ENCODE results near the gene MVP.
A peak's percentile ranks its signal among the peaks of the same experiment; 100 is the strongest.
"Not testable (repeated sequence)": the region's sequence is repeated elsewhere in the genome, so short reads cannot be mapped to it uniquely, and the experiment has no call there.

The MVP gene

DNA sequence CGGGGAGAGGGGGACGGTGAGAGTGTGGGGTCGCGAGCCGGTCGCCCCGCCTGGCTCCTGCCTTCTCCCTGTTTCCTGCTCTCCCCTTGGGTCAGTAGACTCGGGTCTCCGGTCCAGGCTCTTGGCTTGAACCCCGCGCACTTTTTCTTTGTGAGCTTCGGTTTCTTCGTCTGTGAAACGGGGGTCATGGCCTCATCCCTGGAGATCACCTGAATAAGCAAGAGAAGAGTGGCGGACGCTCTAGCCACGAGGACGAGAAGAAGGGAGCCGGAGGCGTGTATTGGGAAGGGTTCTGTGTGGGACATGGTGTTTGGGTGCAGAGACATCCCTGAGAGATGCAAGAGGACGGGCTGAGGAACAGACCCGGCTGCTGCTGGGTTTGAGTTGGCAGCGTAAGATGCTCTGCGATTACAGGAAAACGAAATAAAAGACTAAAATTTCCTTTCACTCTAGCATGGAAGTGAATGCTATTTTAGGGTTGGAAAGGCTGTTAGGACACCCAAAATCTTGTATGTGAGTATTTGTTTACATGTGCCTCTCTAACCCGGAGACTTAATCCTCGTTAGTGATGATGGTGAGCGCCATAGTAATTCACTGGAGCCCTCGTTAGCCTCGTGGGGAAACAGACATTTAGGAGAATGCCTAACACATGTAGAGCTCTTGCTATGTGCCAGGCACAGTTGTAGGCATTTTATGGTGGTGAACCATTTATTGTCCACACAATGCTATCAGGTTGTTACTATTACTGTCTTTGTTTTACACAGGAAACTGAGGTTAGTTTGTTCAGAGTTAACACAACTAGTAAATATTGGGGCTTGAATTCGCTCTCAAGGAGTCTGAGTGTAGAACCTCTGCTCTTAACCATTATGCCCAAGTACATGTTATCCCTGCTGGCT is 29.1 kb upstream of the MVP start:
- Histone ChIP-seq H3K27ac (peak overlapping the region; percentile 68 to 87), H3K4me3 (peak overlapping the region; percentile 77 to 78), H3K4me1 (peaks cover 0 to 27% (median 16%) of the 10 kb centered on the region in 4 donors), H3K36me3 (no peaks in the 10 kb centered on the region), H3K9me3 (no peaks in the 10 kb centered on the region), H3K27me3 (no peaks in the 10 kb centered on the region)
- intact Hi-C loops (cut with DNase I; ENCODE audit: low total_unique reads): no loop called here
- no peak for DNase-seq
- TF ChIP-seq, protein P1, sequence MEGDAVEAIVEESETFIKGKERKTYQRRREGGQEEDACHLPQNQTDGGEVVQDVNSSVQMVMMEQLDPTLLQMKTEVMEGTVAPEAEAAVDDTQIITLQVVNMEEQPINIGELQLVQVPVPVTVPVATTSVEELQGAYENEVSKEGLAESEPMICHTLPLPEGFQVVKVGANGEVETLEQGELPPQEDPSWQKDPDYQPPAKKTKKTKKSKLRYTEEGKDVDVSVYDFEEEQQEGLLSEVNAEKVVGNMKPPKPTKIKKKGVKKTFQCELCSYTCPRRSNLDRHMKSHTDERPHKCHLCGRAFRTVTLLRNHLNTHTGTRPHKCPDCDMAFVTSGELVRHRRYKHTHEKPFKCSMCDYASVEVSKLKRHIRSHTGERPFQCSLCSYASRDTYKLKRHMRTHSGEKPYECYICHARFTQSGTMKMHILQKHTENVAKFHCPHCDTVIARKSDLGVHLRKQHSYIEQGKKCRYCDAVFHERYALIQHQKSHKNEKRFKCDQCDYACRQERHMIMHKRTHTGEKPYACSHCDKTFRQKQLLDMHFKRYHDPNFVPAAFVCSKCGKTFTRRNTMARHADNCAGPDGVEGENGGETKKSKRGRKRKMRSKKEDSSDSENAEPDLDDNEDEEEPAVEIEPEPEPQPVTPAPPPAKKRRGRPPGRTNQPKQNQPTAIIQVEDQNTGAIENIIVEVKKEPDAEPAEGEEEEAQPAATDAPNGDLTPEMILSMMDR (IDR thresholded peaks at IDR 0.05): no peak

DNA sequence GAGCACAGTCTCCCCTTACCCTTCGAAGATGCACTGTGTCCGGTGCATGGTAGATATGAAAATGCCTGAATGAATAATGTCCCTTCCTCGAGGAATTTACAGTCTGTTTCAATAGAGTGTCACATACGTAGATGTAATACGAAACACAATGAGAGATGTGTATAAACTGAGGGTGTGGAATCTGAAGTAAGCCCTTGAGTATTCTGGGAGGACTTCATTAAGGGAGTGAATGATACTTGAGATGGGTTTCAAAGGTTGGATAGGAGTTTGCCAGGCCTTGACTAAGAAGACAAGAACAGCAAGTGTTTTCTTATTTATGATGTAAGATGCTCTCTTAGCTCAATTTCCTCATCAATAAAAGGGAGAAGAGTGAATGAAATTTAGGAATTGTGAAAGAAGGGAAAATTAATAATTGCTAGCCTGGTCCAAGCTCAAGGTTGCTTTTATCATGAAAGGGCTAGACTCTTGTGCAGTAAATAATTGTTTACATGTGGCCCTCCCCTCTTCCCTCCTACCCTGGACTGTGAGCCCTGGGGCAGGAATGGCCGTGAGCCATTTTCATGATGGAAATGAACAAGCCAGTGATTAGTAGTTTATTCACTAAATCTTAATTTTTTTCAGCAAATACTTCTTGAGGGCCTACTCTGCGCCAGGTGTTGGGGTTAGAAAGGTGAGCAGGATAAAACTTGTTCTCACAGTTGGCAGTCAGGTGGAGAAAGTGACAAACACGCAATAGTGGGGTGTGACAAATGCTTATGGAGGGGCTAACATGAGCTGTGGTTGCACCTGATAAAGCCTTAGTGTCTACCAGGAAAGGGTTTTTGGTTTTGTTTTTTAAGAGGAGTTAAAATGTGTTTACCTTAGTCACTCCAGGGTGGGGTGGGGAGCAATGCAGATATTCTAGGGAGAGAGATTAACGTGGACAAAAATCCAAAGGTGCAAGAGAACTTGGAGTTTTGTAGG is 28.1 kb upstream of the MVP start:
- no peaks in the 10 kb centered on the region for H3K9me3 ChIP-seq
- TF ChIP-seq, protein P1 (IDR thresholded peaks at IDR 0.05): no peak
- no peaks in the 10 kb centered on the region for H3K27me3 ChIP-seq
- peaks cover 0 to 27% (median 16%) of the 10 kb centered on the region in 4 donors for H3K4me1 ChIP-seq
- intact Hi-C loops (cut with DNase I; ENCODE audit: low total_unique reads): no loop called here
- no peak overlapping the region for H3K27ac ChIP-seq
- H3K4me3 ChIP-seq: no peak overlapping the region
- peaks cover 0 to 8% (median 5%) of the 10 kb centered on the region in 3 donors for H3K36me3 ChIP-seq
- DNase-seq: no peak

DNA sequence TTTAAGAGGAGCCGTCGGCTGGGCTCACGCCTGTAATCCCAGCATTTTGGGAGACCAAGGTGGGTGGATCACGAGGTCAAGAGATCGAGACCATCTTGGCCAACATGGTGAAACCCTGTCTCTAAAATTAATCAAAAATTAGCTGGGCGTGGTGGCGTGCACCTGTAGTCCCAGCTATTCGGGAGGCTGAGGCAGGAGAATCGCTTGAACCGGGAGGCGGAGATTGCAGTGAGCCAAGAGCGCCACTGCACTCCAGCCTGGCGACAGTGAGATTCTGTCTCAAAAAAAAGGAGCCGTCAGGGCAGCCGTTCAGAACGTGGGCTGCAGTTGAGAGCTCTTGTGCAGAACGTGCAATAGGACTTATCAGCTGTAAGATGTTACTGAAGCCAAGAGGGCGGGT is 27.1 kb upstream of the MVP start:
- Histone ChIP-seq H3K4me1 (peaks cover 0 to 27% (median 16%) of the 10 kb centered on the region in 4 donors), H3K36me3 (peaks cover 0 to 18% (median 15%) of the 10 kb centered on the region in 3 donors)
- H3K27me3 ChIP-seq; H3K4me3 ChIP-seq; H3K27ac ChIP-seq; intact Hi-C loops (cut with DNase I; ENCODE audit: low total_unique reads); H3K9me3 ChIP-seq; DNase-seq: not testable (repeated sequence)

DNA sequence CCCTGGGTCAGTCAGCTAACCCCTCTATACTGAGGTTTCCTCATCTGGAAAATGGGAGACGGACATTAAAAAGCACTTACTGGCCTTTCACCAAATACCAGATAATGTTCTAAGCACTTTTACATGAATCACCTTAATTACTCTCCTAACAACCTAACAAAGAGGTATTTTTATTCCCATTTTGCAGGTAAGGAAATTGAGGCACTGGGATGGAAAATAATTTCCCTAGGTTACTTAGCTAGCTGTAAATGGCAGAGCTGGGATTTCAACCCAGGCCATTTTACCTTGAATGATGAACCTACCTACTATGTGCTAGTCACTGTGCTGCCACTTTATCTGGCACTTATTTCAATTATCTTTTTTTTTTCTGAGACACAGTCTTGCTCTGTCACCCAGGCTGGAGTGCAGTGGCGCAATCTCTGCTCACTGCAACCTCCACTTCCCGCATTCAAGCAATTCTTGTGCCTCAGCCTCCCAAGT is 26.0 kb upstream of the MVP start:
- Histone ChIP-seq H3K4me3 (no peak overlapping the region), H3K36me3 (peaks cover 10 to 29% (median 26%) of the 10 kb centered on the region in 3 donors), H3K27me3 (no peaks in the 10 kb centered on the region), H3K27ac (no peak overlapping the region), H3K4me1 (peaks cover 0 to 27% (median 16%) of the 10 kb centered on the region in 4 donors), H3K9me3 (no peaks in the 10 kb centered on the region)
- TF ChIP-seq, protein P1 (IDR thresholded peaks at IDR 0.05): no peak
- no peak for DNase-seq
- intact Hi-C loops (cut with DNase I; ENCODE audit: low total_unique reads): no loop called here

DNA sequence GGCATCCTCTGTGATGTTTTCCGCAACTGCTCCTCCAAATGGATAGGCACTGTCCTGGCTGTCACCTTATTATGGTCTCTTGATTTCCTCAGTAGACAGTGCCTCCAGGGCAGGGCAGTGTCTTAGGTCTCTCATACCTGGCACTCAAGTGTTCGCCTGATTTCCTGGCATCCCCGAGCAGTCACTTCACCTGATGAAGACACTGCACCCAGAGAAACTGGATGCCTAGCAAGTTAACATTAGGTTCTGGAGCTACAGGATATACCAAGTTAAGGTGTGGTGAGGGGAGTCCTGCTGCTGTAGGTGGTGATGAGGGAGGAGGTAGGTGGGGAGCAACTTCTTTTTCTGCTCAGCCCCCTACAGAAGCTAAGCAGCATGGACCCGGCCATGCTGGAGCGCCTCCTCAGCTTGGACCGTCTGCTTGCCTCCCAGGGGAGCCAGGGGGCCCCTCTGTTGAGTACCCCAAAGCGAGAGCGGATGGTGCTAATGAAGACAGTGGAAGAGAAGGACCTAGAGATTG is 17.8 kb upstream of the MVP start:
- Histone ChIP-seq H3K27ac (no peak overlapping the region), H3K36me3 (peaks cover 18 to 42% (median 30%) of the 10 kb centered on the region in 3 donors), H3K27me3 (no peaks in the 10 kb centered on the region), H3K9me3 (no peaks in the 10 kb centered on the region), H3K4me1 (peaks cover 0 to 15% (median 11%) of the 10 kb centered on the region in 4 donors), H3K4me3 (no peak overlapping the region)
- intact Hi-C loops (cut with DNase I; ENCODE audit: low total_unique reads): no loop called here
- TF ChIP-seq, protein P1 (IDR thresholded peaks at IDR 0.05): no peak
- no peak for DNase-seq
